Measurements from ENCODE around the gene ATP6V1G1. TPM values are rescaled to one million over a fixed set of nuclear protein-coding genes. Genes with fewer than 3 reads are reported as not detected.
"Not testable (repeated sequence)": the region's sequence is repeated elsewhere in the genome, so short reads cannot be mapped to it uniquely, and the experiment has no call there.

ATP6V1G1 gene
- total and polyA plus RNA-seq, 2 experiments from 2014 or later: 166 to 509 TPM

DNA sequence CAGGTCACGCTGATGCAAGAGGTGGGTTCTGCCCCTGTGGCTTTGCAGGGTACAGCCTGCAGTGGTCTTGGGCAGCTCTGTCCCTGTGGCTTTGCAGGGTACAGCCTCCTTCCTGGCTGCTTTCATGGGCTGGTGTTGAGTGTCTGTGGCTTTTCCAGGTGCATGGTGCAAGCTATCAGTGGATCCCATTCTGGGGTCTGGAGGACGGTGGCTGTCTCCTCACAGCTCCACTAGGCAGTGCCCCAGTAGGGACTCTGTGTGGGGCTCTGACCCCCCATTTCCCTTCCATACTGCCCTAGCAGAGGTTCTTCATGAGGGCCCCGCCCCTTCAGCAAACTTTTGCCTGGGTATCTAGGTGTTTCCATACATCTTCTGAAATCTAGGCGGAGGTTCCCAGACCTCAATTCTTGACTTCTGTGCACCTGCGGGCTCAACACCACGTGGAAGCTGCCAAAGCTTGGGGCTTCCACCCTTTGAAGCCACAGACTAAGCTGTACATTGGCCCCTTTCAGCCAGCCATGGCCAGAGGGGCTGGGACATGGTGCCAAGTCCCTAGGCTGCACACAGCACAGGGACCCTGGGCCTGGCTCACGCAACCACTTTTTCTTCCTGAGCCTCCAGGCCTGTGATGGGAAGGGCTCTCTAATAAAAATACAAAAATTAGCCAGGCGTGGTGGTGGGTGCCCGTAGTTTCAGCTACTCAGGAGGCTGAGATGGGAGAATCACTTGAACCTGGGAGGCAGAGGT lies 13.1 kb downstream of the ATP6V1G1 start:
- peaks cover 67% of the 10 kb centered on the region for H3K36me3 Mint-ChIP-seq (ENCODE audit: low read depth)

DNA sequence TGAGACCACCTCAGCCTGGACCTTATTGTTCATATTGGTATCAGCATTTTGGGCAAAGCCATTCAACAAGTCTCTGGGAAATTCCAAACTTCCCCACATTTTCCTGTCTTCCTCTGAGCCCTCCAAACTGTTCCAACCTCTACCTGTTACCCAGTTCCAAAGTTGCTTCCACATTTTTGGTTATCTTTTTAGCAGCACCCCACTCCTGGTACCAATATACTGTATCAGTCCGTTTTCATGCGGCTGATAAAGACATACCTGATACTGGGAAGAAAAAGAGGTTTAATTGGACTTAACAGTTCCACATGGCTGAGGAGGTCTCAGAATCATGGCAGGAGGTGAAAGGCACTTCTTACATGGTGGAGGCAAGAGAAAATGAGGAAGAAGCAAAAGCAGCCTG lies 14.2 kb downstream of the ATP6V1G1 start:
- H3K79me2 ChIP-seq (replicated peaks; ENCODE audit: insufficient read depth); DNase-seq (ENCODE audit: low spot score); H3K4me1 ChIP-seq (ENCODE audit: insufficient read depth); H3K27me3 ChIP-seq (ENCODE audit: insufficient read depth); H4K20me1 ChIP-seq (replicated peaks; ENCODE audit: insufficient read depth); H2AFZ ChIP-seq; H3K4me2 ChIP-seq; H3K4me3 Mint-ChIP-seq; H3K27me3 Mint-ChIP-seq (ENCODE audit: insufficient read depth, low read depth, poor library complexity); H3K27ac ChIP-seq (ENCODE audit: low read depth); H3K4me3 ChIP-seq; H3K9me2 ChIP-seq (ENCODE audit: insufficient read depth); H3K4me1 Mint-ChIP-seq; ATAC-seq; H3K27ac Mint-ChIP-seq; H3F3A ChIP-seq (replicated peaks; ENCODE audit: low read depth): not testable (repeated sequence)
- H3K9me3 Mint-ChIP-seq: peaks cover 25% of the 10 kb centered on the region
- H3K36me3 Mint-ChIP-seq (ENCODE audit: low read depth): peaks cover 56% of the 10 kb centered on the region
- H3K36me3 ChIP-seq (ENCODE audit: insufficient read depth): peaks cover 28% of the 10 kb centered on the region

More for the DNA sequence above, 13.1 kb downstream of the ATP6V1G1 start:
- H3K4me2 ChIP-seq; H3K9me2 ChIP-seq (ENCODE audit: insufficient read depth); H3K79me2 ChIP-seq (replicated peaks; ENCODE audit: insufficient read depth); H3F3A ChIP-seq (replicated peaks; ENCODE audit: low read depth); H4K20me1 ChIP-seq (replicated peaks; ENCODE audit: insufficient read depth); H3K4me3 Mint-ChIP-seq; H3K4me1 Mint-ChIP-seq; DNase-seq (ENCODE audit: low spot score); H3K4me1 ChIP-seq (ENCODE audit: insufficient read depth); H3K27me3 Mint-ChIP-seq (ENCODE audit: insufficient read depth, low read depth, poor library complexity); H3K27ac Mint-ChIP-seq; H3K4me3 ChIP-seq; H2AFZ ChIP-seq; ATAC-seq; H3K27ac ChIP-seq (ENCODE audit: low read depth); H3K27me3 ChIP-seq (ENCODE audit: insufficient read depth): not testable (repeated sequence)
- peaks cover 25% of the 10 kb centered on the region for H3K9me3 Mint-ChIP-seq
- H3K36me3 ChIP-seq (ENCODE audit: insufficient read depth): peaks cover 35% of the 10 kb centered on the region

DNA sequence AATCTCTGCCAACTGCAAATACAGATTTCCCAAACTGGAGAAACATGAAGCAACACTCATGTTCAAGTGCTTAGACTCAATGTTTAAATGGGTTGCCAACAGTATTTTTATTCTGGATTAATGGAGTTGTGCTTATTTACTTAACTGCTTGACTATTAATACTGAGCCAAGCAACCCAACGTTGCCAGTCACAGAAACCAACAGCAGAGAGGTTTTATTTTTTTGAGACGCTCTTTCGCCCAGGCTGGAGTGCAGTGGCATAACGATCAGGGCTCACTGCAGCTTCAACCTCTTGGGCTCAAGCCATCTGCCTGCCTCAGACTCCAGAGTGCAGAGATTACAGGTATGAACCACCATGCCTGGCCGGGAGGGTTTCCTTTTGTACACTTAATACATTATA lies 15.1 kb downstream of the ATP6V1G1 start:
- H4K20me1 ChIP-seq (replicated peaks; ENCODE audit: insufficient read depth): no peaks in the 10 kb centered on the region
- Mint-ChIP-seq H3K27me3 (ENCODE audit: insufficient read depth, low read depth, poor library complexity) (peaks cover 4% of the 10 kb centered on the region), H3K27ac (no peak overlapping the region), H3K9me3 (peaks cover 25% of the 10 kb centered on the region), H3K4me3 (no peak overlapping the region), H3K4me1 (no peaks in the 10 kb centered on the region), H3K36me3 (ENCODE audit: low read depth) (peaks cover 49% of the 10 kb centered on the region)
- H3K4me3 ChIP-seq: no peak overlapping the region
- H3K27ac ChIP-seq (ENCODE audit: low read depth): no peak overlapping the region
- no peaks in the 10 kb centered on the region for H3K27me3 ChIP-seq (ENCODE audit: insufficient read depth)
- H3K4me1 ChIP-seq (ENCODE audit: insufficient read depth): no peaks in the 10 kb centered on the region
- ATAC-seq: no peak
- H3K36me3 ChIP-seq (ENCODE audit: insufficient read depth): peaks cover 22% of the 10 kb centered on the region
- H2AFZ ChIP-seq: no peak overlapping the region
- H3K79me2 ChIP-seq (replicated peaks; ENCODE audit: insufficient read depth): no peaks in the 10 kb centered on the region
- TF ChIP-seq NANOG (IDR thresholded peaks at IDR 0.05; ENCODE audit: borderline replicate concordance) (no peak), ZNF114 (CRISPR knock-in tag; IDR thresholded peaks at IDR 0.05) (no peak), CREB1 (CRISPR knock-in tag; IDR thresholded peaks at IDR 0.05; ENCODE audit: low read depth) (no peak)
- TF ChIP-seq, protein P1, sequence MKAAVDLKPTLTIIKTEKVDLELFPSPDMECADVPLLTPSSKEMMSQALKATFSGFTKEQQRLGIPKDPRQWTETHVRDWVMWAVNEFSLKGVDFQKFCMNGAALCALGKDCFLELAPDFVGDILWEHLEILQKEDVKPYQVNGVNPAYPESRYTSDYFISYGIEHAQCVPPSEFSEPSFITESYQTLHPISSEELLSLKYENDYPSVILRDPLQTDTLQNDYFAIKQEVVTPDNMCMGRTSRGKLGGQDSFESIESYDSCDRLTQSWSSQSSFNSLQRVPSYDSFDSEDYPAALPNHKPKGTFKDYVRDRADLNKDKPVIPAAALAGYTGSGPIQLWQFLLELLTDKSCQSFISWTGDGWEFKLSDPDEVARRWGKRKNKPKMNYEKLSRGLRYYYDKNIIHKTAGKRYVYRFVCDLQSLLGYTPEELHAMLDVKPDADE (IDR thresholded peaks at IDR 0.05): no peak
- H3K4me2 ChIP-seq: no peak overlapping the region
- no peaks in the 10 kb centered on the region for H3F3A ChIP-seq (replicated peaks; ENCODE audit: low read depth)
- H3K9me2 ChIP-seq (ENCODE audit: insufficient read depth): no peaks in the 10 kb centered on the region
- DNase-seq (ENCODE audit: low spot score): no peak
